PC-3 (cell line): Measurements from ENCODE around the gene TAS2R38. TPM values are rescaled to one million over a fixed set of nuclear protein-coding genes. Genes with fewer than 3 reads are reported as not detected.
A peak's percentile ranks its signal among the peaks of the same experiment; 100 is the strongest.

Source experiments
- ATAC-seq: fragments of 200-7000 bp; cut with Tn5 transposase; 2 replicates; pipeline ENCODE4 v1.9.1; 2020; ENCODE audit warnings: mild to moderate bottlenecking, moderate library complexity
- BruUV-seq: library from RNA; stranded (reverse); fragments of 400-500 nt; replicated peaks from 2 replicates; lab custom pipeline; 2021; lab: Mats Ljungman, UMichigan
- CTCF ChIA-PET: fragments of 300-600 bp; sonication (Branson Sonifier 250); formaldehyde crosslinking; loops from one replicate; lab custom pipeline; 2022; ENCODE audit warnings: antibody characterized with exemption; lab: Charles Lee
- POLR2A ChIA-PET: fragments of 300-600 bp; sonication (Branson Sonifier 250); formaldehyde crosslinking; loops from one replicate; lab custom pipeline; 2022; ENCODE audit warnings: antibody characterized with exemption; ENCODE audit not compliant: unreplicated experiment; lab: Charles Lee
- DNase-seq: peaks from one replicate; pipeline ENCODE4 v3.0.0-alpha.2; 2015
- H2AFZ ChIP-seq: fragments of 300-600 bp; sonication (generic); 2 replicates; pipeline ENCODE4 v1.6.0; 2016; ENCODE audit warnings: antibody characterized with exemption, low read length
- H3F3A ChIP-seq: fragments of 300-600 bp; sonication (generic); one replicate; pipeline ENCODE4 v1.6.0; 2017; ENCODE audit warnings: antibody characterized with exemption, low read length, control low read depth, mild to moderate bottlenecking; ENCODE audit not compliant: unreplicated experiment
- H3K27ac ChIP-seq: fragments of 300-600 bp; sonication (generic); 2 replicates; pipeline ENCODE4 v1.5.1; 2016; ENCODE audit warnings: mild to moderate bottlenecking, low read length
- H3K27me3 ChIP-seq: fragments of 300-600 bp; sonication (generic); 2 replicates; pipeline ENCODE4 v1.6.1; 2016; ENCODE audit warnings: low read length, mixed read lengths
- H3K36me3 ChIP-seq: fragments of 300-600 bp; sonication (generic); 2 replicates; pipeline ENCODE4 v1.6.1; 2016; ENCODE audit warnings: low read depth, mixed run types, low read length, mixed read lengths
- H3K4me1 ChIP-seq: fragments of 300-600 bp; sonication (generic); 2 replicates; pipeline ENCODE4 v1.5.1; 2016; ENCODE audit warnings: low read length; ENCODE audit not compliant: insufficient read depth
- H3K4me2 ChIP-seq: fragments of 300-600 bp; sonication (generic); 2 replicates; pipeline ENCODE4 v1.6.0; 2016; ENCODE audit warnings: low read length
- H3K4me3 ChIP-seq: fragments of 300-600 bp; sonication (generic); 2 replicates; pipeline ENCODE4 v1.5.1; 2016; ENCODE audit warnings: mild to moderate bottlenecking, low read length, mixed read lengths
- H3K79me2 ChIP-seq: fragments of 300-600 bp; sonication (generic); 2 replicates; pipeline ENCODE4 v1.6.1; 2017; ENCODE audit warnings: low read length, mixed read lengths
- H3K9ac ChIP-seq: fragments of 300-600 bp; sonication (generic); 2 replicates; pipeline ENCODE4 v1.6.0; 2016; ENCODE audit warnings: mild to moderate bottlenecking, low read length
- H3K9me2 ChIP-seq: fragments of 300-600 bp; sonication (generic); replicated peaks from 2 replicates; pipeline ENCODE4 v1.6.1; 2016; ENCODE audit warnings: mixed run types, low read length, mixed read lengths
- H3K9me3 ChIP-seq: fragments of 300-600 bp; sonication (generic); 2 replicates; pipeline ENCODE4 v1.6.1; 2016; ENCODE audit warnings: low read length, mixed read lengths
- H4K20me1 ChIP-seq: fragments of 300-600 bp; sonication (generic); 2 replicates; pipeline ENCODE4 v1.6.1; 2016; ENCODE audit warnings: low read length, mixed read lengths
- CTCF ChIP-seq: fragments of 300-600 bp; sonication (generic); conservative IDR thresholded peaks from 2 replicates; pipeline ENCODE4 v1.5.1; 2017; ENCODE audit warnings: antibody characterized with exemption, low read depth, mild to moderate bottlenecking, low read length
- EZH2 ChIP-seq: fragments of 300-600 bp; sonication (generic); IDR thresholded peaks from one replicate; pipeline ENCODE4 v1.6.1; 2017; ENCODE audit warnings: antibody characterized with exemption, mild to moderate bottlenecking, low read length; ENCODE audit not compliant: unreplicated experiment
- EZH2phosphoT487 ChIP-seq: fragments of 300-600 bp; sonication (generic); IDR thresholded peaks from 2 replicates; pipeline ENCODE4 v1.6.1; 2018; ENCODE audit warnings: mild to moderate bottlenecking, antibody characterized with exemption, low read length, borderline replicate concordance
- intact Hi-C: fragments of 100-400 bp; cut with micrococcal nuclease; formaldehyde crosslinking; loops from 2 replicates; pipeline ENCODE4 v1.9.0; 2023
- total RNA-seq: library from RNA; depleted of rRNA; stranded (reverse); fragments of >200 nt; gene quantifications from 2 replicates; pipeline ENCODE4 v1.2.3, GENCODE V29; 2014

TAS2R38 gene
- total RNA-seq, 1 experiment from 2014 or later: not detected

DNA sequence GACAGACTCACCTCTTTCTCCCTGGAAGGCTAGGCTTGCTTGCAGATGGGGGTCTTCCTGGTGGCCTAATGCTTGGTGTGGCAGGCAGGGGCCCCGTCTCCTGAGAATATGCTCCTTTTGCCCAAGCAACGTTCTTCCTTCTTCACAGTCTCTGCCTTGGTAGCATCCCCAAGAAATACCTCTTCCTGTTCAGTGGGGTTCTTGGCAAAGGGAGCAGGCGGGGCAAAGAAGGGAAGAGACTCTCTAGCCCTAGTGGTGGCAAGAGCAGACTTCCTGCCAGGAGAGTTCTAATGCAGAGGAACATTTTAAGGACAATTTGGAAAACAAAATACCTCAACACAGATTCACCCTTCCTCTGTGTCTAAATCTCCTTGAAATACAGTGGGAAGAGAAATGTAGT is 26.8 kb downstream of the TAS2R38 start, which contains the start of gene CLEC5A:
TSS of gene CLEC5A (minus strand) at position 179 of the 400 bp plus-strand sequence. CDS start 682 bp downstream, outside the sequence.
- Histone ChIP-seq H3K27ac (no peak within 1 kb of the TSS), H2AFZ (no peak within 1 kb of the TSS), H3K27me3 (no peaks in the 10 kb centered on the region), H3K9me2 (no peaks in the 10 kb centered on the region), H3K9me3 (no peaks in the 10 kb centered on the region), H4K20me1 (no peaks in the 10 kb centered on the region), H3F3A (no peaks in the 10 kb centered on the region), H3K36me3 (no peaks in the 10 kb centered on the region), H3K4me2 (no peak within 1 kb of the TSS), H3K4me3 (no peak within 1 kb of the TSS), H3K79me2 (no peaks in the 10 kb centered on the region), H3K4me1 (no peaks in the 10 kb centered on the region), H3K9ac (no peak within 1 kb of the TSS)
- intact Hi-C loops: no loop called here
- ChIA-PET CTCF (no interaction called here), POLR2A (no interaction called here)
- no TSS peak for BruUV-seq
- no peak for TF ChIP-seq EZH2phosphoT487
- no peak for TF ChIP-seq CTCF
- TF ChIP-seq EZH2: no peak
- no peak for ATAC-seq
- DNase-seq: no peak

GRCh38 chr7:141945356-141945755 is 28.2 kb downstream of the TAS2R38 start:
- ATAC-seq: no peak

More at GRCh38 chr7:141945356-141945755, 28.2 kb downstream of the TAS2R38 start:
- ChIA-PET POLR2A (no interaction called here), CTCF (no interaction called here)
- Histone ChIP-seq H3F3A (no peaks in the 10 kb centered on the region), H3K4me2 (no peak overlapping the region), H3K79me2 (no peaks in the 10 kb centered on the region), H3K27me3 (no peaks in the 10 kb centered on the region; the same call in 1 of the 2 replicates), H4K20me1 (no peaks in the 10 kb centered on the region), H3K27ac (no peak overlapping the region), H3K9ac (no peak overlapping the region), H3K9me2 (no peaks in the 10 kb centered on the region), H3K4me1 (no peaks in the 10 kb centered on the region), H2AFZ (no peak overlapping the region), H3K4me3 (no peak overlapping the region), H3K36me3 (no peaks in the 10 kb centered on the region), H3K9me3 (no peaks in the 10 kb centered on the region)
- DNase-seq: peak; percentile 49
- intact Hi-C loops: no loop called here
- no TSS peak for BruUV-seq
- no peak for TF ChIP-seq CTCF
- no peak for TF ChIP-seq EZH2
- TF ChIP-seq EZH2phosphoT487: no peak
